Suprapubic skin (tissue), 4 donors: ENCODE results near the gene ADCY6. TPM values are rescaled to one million over a fixed set of nuclear protein-coding genes. Genes with fewer than 3 reads are reported as not detected.

Source experiments
- DNase-seq, 2 donors: peaks; one replicate each; pipeline ENCODE4 v3.0.0-alpha.2; 2019; ENCODE audit warnings: low spot score in 2 of 2
- H3K27ac ChIP-seq: fragments of 200-600 bp; sonication (generic); one replicate; pipeline ENCODE4 v1.5.1; 2019
- H3K27me3 ChIP-seq: fragments of 200-600 bp; sonication (generic); one replicate; pipeline ENCODE4 v1.5.1; 2019
- H3K36me3 ChIP-seq: fragments of 200-600 bp; sonication (generic); one replicate; pipeline ENCODE4 v1.5.1; 2019
- H3K4me1 ChIP-seq: fragments of 200-600 bp; sonication (generic); one replicate; pipeline ENCODE4 v1.5.1; 2019
- H3K4me3 ChIP-seq: fragments of 200-600 bp; sonication (generic); one replicate; pipeline ENCODE4 v1.5.1; 2019; ENCODE audit warnings: mild to moderate bottlenecking
- H3K9me3 ChIP-seq: fragments of 200-600 bp; sonication (generic); one replicate; pipeline ENCODE4 v1.5.1; 2019
- EP300 ChIP-seq: sonication (generic); formaldehyde crosslinking; IDR thresholded peaks from one replicate; pipeline ENCODE4 v1.6.1; 2017; ENCODE audit warnings: antibody characterized with exemption
- POLR2A ChIP-seq, 2 donors: fragments of 450-650 bp; IDR thresholded peaks; one replicate each; pipeline ENCODE4 v1.6.1; 2017; ENCODE audit warnings: antibody characterized with exemption in 2 of 2, mild to moderate bottlenecking in 2 of 2, moderate library complexity in 2 of 2
- POLR2AphosphoS5 ChIP-seq, 3 donors: sonication (generic); formaldehyde crosslinking; IDR thresholded peaks; one replicate each; pipeline ENCODE4 v1.6.1; 2017; ENCODE audit warnings: antibody characterized with exemption in 3 of 3
- WGBS: methylation state at CpG from one replicate; pipeline ENCODE4 v1.1.5; 2018; 5-methylcytosine and 5-hydroxymethylcytosine counted together
- total RNA-seq, 4 donors: library from RNA; depleted of rRNA; stranded (reverse); fragments of >200 nt; gene quantifications; one replicate each; pipeline ENCODE4 v1.1.0, GENCODE V29; 2016
- TF ChIP-seq, protein P1 (sequence below), 2 donors: fragments of 200-600 bp in 1 of 2; fragments of 450-650 bp in 1 of 2; sonication (generic) in 1 of 2; IDR thresholded peaks; one replicate each; pipeline ENCODE4 v1.5.1; 2016 to 2019; ENCODE audit warnings: antibody characterized with exemption in 2 of 2, mild to moderate bottlenecking in 1 of 2, moderate library complexity in 1 of 2

The ADCY6 gene
- total RNA-seq, 4 donors from 2014 or later: 11.2 to 48.4 (median 19.0) TPM

DNA sequence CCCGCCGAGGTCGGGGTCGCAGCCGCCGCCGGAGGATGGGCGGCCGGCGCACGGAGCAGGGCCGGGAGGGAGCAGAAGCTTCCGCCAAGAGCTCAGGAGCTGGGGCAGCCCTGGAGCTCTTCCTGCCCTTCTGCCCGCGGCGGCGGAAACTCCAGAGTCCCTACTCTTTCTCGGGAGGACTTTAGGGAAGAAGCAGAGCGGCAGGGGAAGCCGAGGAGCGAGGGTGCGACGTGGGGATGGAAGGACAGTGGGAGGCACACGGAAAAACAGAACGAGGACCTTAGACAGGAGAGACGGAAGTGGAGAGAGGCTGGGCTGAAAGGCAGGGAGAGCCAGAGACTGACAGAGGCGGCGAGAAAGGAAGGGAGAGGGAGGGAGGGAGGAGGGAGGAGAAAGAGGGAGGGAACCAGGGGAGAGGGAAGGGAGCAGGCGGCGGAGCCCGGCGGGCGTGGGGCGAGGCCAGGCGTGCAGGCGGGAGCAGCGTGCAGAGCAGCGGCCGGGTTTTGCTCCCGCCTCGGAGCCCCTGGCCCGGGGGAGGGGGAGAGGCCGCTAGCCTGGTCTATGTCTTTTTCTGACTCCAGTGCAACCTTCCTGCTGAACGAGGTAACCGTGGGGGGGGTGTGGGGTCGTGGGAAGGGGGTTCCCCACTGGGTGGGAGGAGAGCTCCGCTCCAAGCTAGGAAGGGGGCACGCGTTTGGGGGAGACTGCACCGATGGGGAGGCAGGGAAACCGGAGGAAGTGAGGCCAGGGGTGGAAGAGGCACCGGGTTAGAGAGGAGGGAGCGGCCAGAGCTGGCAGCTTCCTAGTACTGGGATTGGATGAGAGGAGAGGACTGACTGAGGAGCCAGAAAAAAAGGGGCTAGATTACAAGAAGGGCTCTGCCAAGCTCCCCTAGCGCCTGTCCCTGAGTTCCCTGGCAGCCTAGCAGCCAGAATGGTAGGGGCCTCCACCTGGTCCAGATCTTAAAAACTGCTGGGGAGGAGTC is 26.5 kb upstream of the ADCY6 start:
- TF ChIP-seq POLR2AphosphoS5 (IDR thresholded peaks at IDR 0.05): peak in 1 of 3 donors; percentile 17
- TF ChIP-seq POLR2A (IDR thresholded peaks at IDR 0.05): no peak
- H3K4me3 ChIP-seq: peak overlapping the region; percentile 75
- WGBS: 1% methylated on average over 52 of the region's 54 CpGs
- peaks cover 49% of the 10 kb centered on the region for H3K4me1 ChIP-seq
- DNase-seq: peak; percentile 87 to 90
- no peaks in the 10 kb centered on the region for H3K27me3 ChIP-seq
- H3K36me3 ChIP-seq: no peaks in the 10 kb centered on the region
- peak overlapping the region; percentile 66 for H3K27ac ChIP-seq
- no peaks in the 10 kb centered on the region for H3K9me3 ChIP-seq

DNA sequence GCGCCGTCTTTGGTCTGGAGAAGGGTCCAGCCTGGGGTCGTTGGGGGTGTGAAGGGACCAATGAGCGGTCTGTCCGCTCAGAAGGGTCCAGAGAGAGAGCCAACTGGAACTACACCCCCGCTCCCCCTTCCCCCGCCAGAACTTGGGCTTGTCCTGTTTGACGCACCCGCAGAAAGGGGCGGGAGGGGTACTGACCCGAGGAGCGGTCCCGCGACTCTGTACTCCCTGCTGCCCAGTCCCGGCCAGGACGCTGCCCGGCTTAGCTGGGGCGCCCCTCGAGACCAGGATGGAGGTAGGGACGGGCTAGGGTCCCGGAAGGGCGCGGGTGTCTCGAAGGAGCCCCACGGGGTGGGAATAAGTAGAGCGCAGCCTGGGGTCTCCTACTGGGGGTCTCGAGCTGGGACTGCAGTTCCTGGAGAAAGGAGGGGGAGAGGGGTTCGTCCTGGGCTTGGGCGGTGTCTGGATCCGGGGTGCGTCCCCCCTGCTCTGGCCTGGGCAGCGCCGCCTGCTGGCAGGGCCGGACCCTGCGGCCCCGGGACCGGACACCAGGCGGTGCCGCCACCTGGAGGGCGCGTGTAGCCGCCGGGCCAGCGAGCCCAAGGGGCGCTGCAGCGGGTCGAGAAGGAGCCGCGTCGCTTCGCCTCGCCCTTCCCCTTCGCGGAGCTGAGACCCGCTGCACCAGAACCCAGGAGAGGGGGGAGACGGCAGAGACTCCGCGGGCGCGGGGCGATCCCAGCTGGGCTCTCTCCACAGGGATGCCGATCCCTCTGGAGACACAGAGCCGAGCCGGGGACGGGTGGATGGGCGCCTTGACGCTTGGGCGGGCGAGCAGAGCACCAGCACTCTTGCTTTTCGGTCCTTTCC is 25.6 kb upstream of the ADCY6 start:
- peak overlapping the region; percentile 66 for H3K27ac ChIP-seq
- H3K4me1 ChIP-seq: peaks cover 49% of the 10 kb centered on the region
- peak; percentile 89 to 92 for DNase-seq

DNA sequence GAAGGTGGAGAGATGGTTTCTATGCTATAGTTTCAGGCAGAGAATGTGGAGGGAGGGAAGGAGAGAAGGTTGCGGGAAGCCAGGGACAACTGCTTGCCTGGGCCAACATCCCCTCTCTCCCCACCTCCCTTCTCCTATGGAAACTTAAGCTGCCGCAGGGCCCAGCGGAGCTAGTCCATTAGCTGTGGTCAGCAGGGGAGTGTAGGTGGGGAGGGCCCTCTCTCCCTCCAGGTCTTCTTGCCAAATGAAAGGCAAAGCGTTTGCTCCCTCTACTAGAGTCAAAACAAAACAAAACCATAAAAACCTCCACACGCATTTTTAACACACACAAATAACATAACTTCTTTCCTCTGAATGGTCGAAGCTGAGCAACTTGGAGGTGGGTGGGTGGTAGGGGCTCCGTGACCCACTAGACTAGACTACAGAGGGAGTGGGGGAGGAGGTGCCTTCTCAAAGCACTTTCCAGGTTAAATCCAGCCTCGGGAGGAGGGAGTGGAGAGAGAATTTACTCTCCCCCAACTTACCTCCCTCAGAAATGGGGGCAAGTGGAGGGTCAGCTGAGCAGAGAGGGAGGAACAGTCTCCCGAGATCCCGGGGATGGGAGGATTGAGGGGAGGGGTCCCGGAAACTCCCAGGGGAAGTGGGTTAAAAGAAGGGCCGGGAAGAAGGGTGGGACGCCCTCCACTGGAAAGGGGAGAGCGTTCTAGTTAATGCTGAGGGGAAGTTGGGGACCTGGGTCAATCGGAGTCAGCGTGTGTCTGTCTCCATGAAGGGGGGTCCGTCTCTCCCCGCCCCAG is 24.8 kb upstream of the ADCY6 start:
- H3K27me3 ChIP-seq: no peaks in the 10 kb centered on the region
- peak overlapping the region; percentile 66 for H3K27ac ChIP-seq
- H3K36me3 ChIP-seq: no peaks in the 10 kb centered on the region
- no peak for DNase-seq
- WGBS: 35% methylated on average over 17 of the region's 18 CpGs
- peaks cover 44% of the 10 kb centered on the region for H3K4me1 ChIP-seq
- TF ChIP-seq EP300 (no peak), POLR2AphosphoS5 (IDR thresholded peaks at IDR 0.05) (no peak), POLR2A (IDR thresholded peaks at IDR 0.05) (no peak)
- TF ChIP-seq, protein P1, sequence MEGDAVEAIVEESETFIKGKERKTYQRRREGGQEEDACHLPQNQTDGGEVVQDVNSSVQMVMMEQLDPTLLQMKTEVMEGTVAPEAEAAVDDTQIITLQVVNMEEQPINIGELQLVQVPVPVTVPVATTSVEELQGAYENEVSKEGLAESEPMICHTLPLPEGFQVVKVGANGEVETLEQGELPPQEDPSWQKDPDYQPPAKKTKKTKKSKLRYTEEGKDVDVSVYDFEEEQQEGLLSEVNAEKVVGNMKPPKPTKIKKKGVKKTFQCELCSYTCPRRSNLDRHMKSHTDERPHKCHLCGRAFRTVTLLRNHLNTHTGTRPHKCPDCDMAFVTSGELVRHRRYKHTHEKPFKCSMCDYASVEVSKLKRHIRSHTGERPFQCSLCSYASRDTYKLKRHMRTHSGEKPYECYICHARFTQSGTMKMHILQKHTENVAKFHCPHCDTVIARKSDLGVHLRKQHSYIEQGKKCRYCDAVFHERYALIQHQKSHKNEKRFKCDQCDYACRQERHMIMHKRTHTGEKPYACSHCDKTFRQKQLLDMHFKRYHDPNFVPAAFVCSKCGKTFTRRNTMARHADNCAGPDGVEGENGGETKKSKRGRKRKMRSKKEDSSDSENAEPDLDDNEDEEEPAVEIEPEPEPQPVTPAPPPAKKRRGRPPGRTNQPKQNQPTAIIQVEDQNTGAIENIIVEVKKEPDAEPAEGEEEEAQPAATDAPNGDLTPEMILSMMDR (IDR thresholded peaks at IDR 0.05): no peak
- no peaks in the 10 kb centered on the region for H3K9me3 ChIP-seq
- H3K4me3 ChIP-seq: peak overlapping the region; percentile 75

More for the DNA sequence above, 25.6 kb upstream of the ADCY6 start:
- H3K9me3 ChIP-seq: no peaks in the 10 kb centered on the region
- no peaks in the 10 kb centered on the region for H3K36me3 ChIP-seq
- WGBS: 0% methylated on average over 16 of the region's 70 CpGs
- H3K4me3 ChIP-seq: peak overlapping the region; percentile 75
- no peak for TF ChIP-seq POLR2A (IDR thresholded peaks at IDR 0.05)
- peak in 1 of 3 donors; percentile 8 for TF ChIP-seq POLR2AphosphoS5 (IDR thresholded peaks at IDR 0.05)
- no peak for TF ChIP-seq EP300
- TF ChIP-seq, protein P1 (IDR thresholded peaks at IDR 0.05): peak; percentile 89 to 100
- no peaks in the 10 kb centered on the region for H3K27me3 ChIP-seq

DNA sequence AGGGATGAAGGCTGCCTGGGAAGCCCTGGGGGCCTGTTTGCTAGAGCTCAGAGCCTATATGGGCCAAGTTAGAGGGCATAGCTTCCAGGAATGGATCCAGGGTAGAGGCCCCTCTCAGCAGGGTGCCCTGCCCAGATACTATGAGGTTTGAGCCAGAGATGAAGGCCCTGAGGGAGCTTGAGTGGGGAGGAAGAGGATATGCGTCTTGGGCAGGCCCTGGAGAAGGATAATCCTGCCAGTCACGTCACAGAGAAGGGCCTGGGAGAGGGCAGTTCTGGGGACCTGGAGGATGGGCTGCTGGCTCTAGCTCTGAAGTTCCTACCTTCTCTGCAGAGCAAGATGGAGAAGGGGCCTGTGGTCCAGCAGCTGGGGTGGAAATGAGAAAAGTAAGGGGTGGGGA is 23.5 kb upstream of the ADCY6 start:
- no peaks in the 10 kb centered on the region for H3K9me3 ChIP-seq
- TF ChIP-seq, protein P1 (IDR thresholded peaks at IDR 0.05): no peak
- no peak for TF ChIP-seq EP300
- no peak for TF ChIP-seq POLR2AphosphoS5 (IDR thresholded peaks at IDR 0.05)
- TF ChIP-seq POLR2A (IDR thresholded peaks at IDR 0.05): no peak
- no peaks in the 10 kb centered on the region for H3K36me3 ChIP-seq
- no peak overlapping the region for H3K4me3 ChIP-seq
- peaks cover 33% of the 10 kb centered on the region for H3K4me1 ChIP-seq
- H3K27ac ChIP-seq: no peak overlapping the region
- WGBS: 39% methylated on average over 2 of the region's 2 CpGs
- H3K27me3 ChIP-seq: no peaks in the 10 kb centered on the region
- DNase-seq: no peak

DNA sequence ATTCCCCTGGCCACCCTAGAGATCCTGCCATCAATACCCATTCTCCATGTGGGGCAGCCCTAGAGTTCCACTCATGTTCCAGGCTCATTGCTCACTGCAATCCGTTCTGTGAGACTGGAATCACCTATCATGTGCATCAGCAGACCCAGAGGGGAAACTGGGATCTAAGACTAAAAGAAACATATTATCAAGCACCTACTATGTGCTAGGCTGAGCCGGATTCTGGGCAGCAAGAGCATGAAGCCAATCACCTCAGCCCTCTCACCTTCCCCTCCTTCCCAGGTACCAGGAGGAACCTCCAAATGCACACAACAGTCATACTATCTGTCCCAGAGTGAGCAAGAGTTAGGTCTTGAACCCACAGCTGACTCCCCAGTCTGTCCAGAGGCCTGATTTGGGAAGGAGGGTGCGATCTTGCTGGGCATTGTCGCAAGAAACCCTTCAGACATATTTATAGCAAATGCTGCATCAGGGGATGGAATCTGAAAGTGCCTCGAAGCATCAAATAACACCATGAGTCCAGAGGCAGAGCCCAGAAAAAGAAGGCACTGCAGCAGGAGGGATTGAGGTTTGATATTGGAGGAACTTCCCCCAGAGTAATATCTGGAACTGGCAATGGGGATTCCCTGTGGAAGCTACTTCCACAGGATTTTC is 22.7 kb upstream of the ADCY6 start:
- Histone ChIP-seq H3K27ac (no peak overlapping the region), H3K4me1 (peaks cover 25% of the 10 kb centered on the region), H3K9me3 (no peaks in the 10 kb centered on the region), H3K4me3 (no peak overlapping the region), H3K27me3 (no peaks in the 10 kb centered on the region), H3K36me3 (no peaks in the 10 kb centered on the region)
- TF ChIP-seq, protein P1 (IDR thresholded peaks at IDR 0.05): no peak
- TF ChIP-seq POLR2AphosphoS5 (IDR thresholded peaks at IDR 0.05): no peak
- DNase-seq: no peak
- 89% methylated on average over 5 of the region's 5 CpGs for WGBS
